Measurements from ENCODE around the gene TPRX2.
"Not testable (repeated sequence)": the region's sequence is repeated elsewhere in the genome, so short reads cannot be mapped to it uniquely, and the experiment has no call there.

The TPRX2 gene

GRCh38 chr19:47848425-47848822 lies 10.6 kb upstream of the TPRX2 start:
- H3K4me3 ChIP-seq (ENCODE audit: low read depth, low read length): no peak overlapping the region
- no peak for TF ChIP-seq CTCF (IDR thresholded peaks at IDR 0.05; ENCODE audit: low read depth, low read length, missing control alignments)
- no peak for DNase-seq (ENCODE audit: low read depth)

- DNase-seq (ENCODE audit: low read depth): no peak
- H3K4me3 ChIP-seq (ENCODE audit: low read depth, low read length): no peak overlapping the region
- peak; percentile 56 for TF ChIP-seq CTCF (IDR thresholded peaks at IDR 0.05; ENCODE audit: low read depth, low read length, missing control alignments)
Measured at GRCh38 chr19:47848823-47849473, 10.1 kb upstream of the TPRX2 start.

- no peak for TF ChIP-seq CTCF (IDR thresholded peaks at IDR 0.05; ENCODE audit: low read depth, low read length, missing control alignments)
- DNase-seq (ENCODE audit: low read depth): no peak
- H3K4me3 ChIP-seq (ENCODE audit: low read depth, low read length): no peak overlapping the region
Measured at GRCh38 chr19:47853003-47853402, 6.0 kb upstream of the TPRX2 start.

GRCh38 chr19:47854459-47854858 lies 4.6 kb upstream of the TPRX2 start:
- H3K4me3 ChIP-seq (ENCODE audit: low read depth, low read length): no peak overlapping the region
- no peak for DNase-seq (ENCODE audit: low read depth)
- TF ChIP-seq CTCF (IDR thresholded peaks at IDR 0.05; ENCODE audit: low read depth, low read length, missing control alignments): no peak

- not testable (repeated sequence) for DNase-seq (ENCODE audit: low read depth)
Measured at GRCh38 chr19:47858231-47858630, 804 bp upstream of the TPRX2 start.

GRCh38 chr19:47859838-47860237 lies 803 bp downstream of the TPRX2 start:
- not testable (repeated sequence) for DNase-seq (ENCODE audit: low read depth); H3K4me3 ChIP-seq (ENCODE audit: low read depth, low read length)

More at GRCh38 chr19:47858231-47858630, 804 bp upstream of the TPRX2 start:
- not testable (repeated sequence) for H3K4me3 ChIP-seq (ENCODE audit: low read depth, low read length)

GRCh38 chr19:47860602-47861297 lies 1.7 kb downstream of the TPRX2 start:
- H3K4me3 ChIP-seq (ENCODE audit: low read depth, low read length): no peak overlapping the region
- TF ChIP-seq CTCF (IDR thresholded peaks at IDR 0.05; ENCODE audit: low read depth, low read length, missing control alignments): no peak
- DNase-seq (ENCODE audit: low read depth): no peak

- TF ChIP-seq CTCF (IDR thresholded peaks at IDR 0.05; ENCODE audit: low read depth, low read length, missing control alignments): no peak
- no peak for DNase-seq (ENCODE audit: low read depth)
- no peak overlapping the region for H3K4me3 ChIP-seq (ENCODE audit: low read depth, low read length)
Measured at GRCh38 chr19:47861630-47862029, 2.6 kb downstream of the TPRX2 start.

All from GM12864 (cell line).